ENCODE measurements around the gene LCE1F. TPM values are rescaled to one million over a fixed set of nuclear protein-coding genes. Genes with fewer than 3 reads are reported as not detected.

LCE1F gene
- total RNA-seq, 2 experiments from 2014 or later: not detected

DNA sequence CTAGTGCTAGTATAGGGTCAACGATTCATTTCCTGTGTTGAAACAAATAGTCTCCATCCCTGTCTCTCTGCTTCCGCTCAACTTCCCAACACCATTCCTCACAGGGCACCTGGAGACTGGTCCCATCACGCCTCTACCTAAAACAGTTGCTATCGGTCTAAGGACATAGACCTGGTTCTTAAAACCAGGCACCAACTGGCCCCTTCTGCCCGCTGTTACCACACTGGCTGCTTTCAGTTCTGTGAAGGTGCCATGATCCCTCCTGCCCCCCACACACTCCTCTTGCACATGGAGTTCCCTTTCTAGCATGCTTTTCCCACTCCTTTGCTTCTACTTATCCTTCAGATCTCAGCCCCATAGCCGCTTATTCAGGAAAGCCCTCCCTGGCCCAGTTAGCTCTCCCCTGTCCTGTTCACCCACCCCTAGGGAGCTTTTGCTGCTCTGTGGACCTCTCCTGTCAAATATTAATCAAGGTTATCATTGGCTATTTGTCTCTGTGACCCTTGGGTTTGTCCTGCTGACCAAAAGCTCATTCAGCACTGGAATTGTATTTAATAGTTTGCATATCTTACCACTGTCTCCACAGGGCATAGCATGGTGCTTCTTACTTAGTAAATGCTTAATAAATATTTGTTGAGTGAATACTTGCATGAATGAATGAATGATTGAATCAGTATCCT lies 29.0 kb upstream of the LCE1F start:
- H3K4me3 Mint-ChIP-seq: no peak overlapping the region
- peaks cover 0 to 4% of the 10 kb centered on the region in 2 experiments for H3K9me3 ChIP-seq (ENCODE audit: control insufficient read depth in 1 of 2, insufficient read depth in 1 of 2, low read length in 2 of 2)
- no peaks in the 10 kb centered on the region for H3K36me3 Mint-ChIP-seq (ENCODE audit: low read depth)
- peaks cover 11 to 12% of the 10 kb centered on the region in 2 experiments for H3K27me3 ChIP-seq (ENCODE audit: control insufficient read depth in 1 of 2, insufficient read depth in 2 of 2, low read length in 2 of 2)
- POLR2A ChIA-PET: no interaction called here
- no peak overlapping the region for H3K27ac ChIP-seq (ENCODE audit: low read depth in 1 of 2, low read length in 2 of 2)
- H3K27ac Mint-ChIP-seq: no peak overlapping the region
- ATAC-seq (ENCODE audit: poor library complexity) (no peak), DNase-seq (no peak)
- CTCF ChIA-PET: no interaction called here
- intact Hi-C loops (cut with DNase I, micrococcal nuclease): no loop called here
- H3K27me3 Mint-ChIP-seq: peaks cover 57% of the 10 kb centered on the region
- H3K4me3 ChIP-seq (ENCODE audit: low read length): no peak overlapping the region
- H3K9me3 Mint-ChIP-seq: no peaks in the 10 kb centered on the region
- H3K4me1 Mint-ChIP-seq (ENCODE audit: low read depth): no peaks in the 10 kb centered on the region
- TF ChIP-seq, protein P1, sequence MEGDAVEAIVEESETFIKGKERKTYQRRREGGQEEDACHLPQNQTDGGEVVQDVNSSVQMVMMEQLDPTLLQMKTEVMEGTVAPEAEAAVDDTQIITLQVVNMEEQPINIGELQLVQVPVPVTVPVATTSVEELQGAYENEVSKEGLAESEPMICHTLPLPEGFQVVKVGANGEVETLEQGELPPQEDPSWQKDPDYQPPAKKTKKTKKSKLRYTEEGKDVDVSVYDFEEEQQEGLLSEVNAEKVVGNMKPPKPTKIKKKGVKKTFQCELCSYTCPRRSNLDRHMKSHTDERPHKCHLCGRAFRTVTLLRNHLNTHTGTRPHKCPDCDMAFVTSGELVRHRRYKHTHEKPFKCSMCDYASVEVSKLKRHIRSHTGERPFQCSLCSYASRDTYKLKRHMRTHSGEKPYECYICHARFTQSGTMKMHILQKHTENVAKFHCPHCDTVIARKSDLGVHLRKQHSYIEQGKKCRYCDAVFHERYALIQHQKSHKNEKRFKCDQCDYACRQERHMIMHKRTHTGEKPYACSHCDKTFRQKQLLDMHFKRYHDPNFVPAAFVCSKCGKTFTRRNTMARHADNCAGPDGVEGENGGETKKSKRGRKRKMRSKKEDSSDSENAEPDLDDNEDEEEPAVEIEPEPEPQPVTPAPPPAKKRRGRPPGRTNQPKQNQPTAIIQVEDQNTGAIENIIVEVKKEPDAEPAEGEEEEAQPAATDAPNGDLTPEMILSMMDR (IDR thresholded peaks at IDR 0.05): no peak
- H3K36me3 ChIP-seq (ENCODE audit: insufficient read depth, low read length): no peaks in the 10 kb centered on the region
- H3K4me1 ChIP-seq (ENCODE audit: insufficient read depth, low read length): no peaks in the 10 kb centered on the region

DNA sequence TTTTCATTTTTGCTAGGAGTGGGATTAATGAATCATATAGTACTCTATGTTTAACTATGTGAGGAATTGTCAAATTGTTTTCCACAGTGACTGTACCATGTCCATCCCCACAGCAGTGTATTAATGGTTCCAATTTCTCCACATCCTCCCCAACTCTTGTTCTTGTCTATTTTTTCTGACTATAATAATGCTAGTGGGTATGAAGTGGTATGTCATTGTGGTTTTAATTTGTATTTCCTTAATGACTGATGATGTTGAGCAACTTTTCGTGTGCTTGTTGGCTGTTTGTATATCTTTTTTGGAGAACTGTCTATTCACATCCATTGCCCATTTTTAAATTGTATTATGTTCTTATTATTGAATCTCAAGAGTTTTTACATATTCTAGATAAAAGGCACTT lies 27.1 kb upstream of the LCE1F start:
- Histone ChIP-seq H3K27me3 (ENCODE audit: control insufficient read depth in 1 of 2, insufficient read depth in 2 of 2, low read length in 2 of 2) (peaks cover 11 to 14% of the 10 kb centered on the region in 2 experiments), H3K4me1 (ENCODE audit: insufficient read depth, low read length) (no peaks in the 10 kb centered on the region), H3K9me3 (ENCODE audit: control insufficient read depth in 1 of 2, insufficient read depth in 1 of 2, low read length in 2 of 2) (peaks cover 0 to 4% of the 10 kb centered on the region in 2 experiments), H3K27ac (ENCODE audit: low read depth in 1 of 2, low read length in 2 of 2) (no peak overlapping the region), H3K4me3 (ENCODE audit: low read length) (no peak overlapping the region), H3K36me3 (ENCODE audit: insufficient read depth, low read length) (no peaks in the 10 kb centered on the region)
- TF ChIP-seq, protein P1 (IDR thresholded peaks at IDR 0.05): no peak
- POLR2A ChIA-PET: no interaction called here
- ATAC-seq (ENCODE audit: poor library complexity): no peak
- Mint-ChIP-seq H3K9me3 (no peaks in the 10 kb centered on the region), H3K27ac (no peak overlapping the region), H3K4me1 (ENCODE audit: low read depth) (no peaks in the 10 kb centered on the region), H3K36me3 (ENCODE audit: low read depth) (no peaks in the 10 kb centered on the region), H3K27me3 (peaks cover 56% of the 10 kb centered on the region), H3K4me3 (no peak overlapping the region)
- CTCF ChIA-PET: no interaction called here
- intact Hi-C loops (cut with DNase I, micrococcal nuclease): no loop called here
- DNase-seq: no peak

DNA sequence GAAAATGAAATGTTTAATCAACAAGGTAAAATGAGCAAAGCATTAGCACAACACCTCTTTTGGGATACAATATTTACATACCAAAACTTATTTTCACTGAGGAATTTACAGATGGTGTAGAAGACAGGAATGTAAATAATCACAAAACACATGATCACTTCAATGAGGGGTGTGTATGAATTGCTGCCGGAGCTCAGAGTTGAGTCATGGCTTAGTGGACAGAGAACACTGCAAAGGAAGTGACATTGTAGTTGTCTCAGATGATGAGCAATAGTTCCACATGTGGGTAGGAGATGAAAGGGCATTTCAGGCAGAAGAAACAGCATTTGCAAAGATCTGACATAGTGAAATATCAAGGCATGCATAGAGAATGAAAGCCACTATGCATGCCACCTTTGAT lies 22.7 kb upstream of the LCE1F start:
- TF ChIP-seq, protein P1 (IDR thresholded peaks at IDR 0.05): no peak
- peaks cover 53% of the 10 kb centered on the region for H3K27me3 Mint-ChIP-seq

More for the DNA sequence above, 22.7 kb upstream of the LCE1F start:
- no peak overlapping the region for H3K4me3 ChIP-seq (ENCODE audit: low read length)
- ATAC-seq (ENCODE audit: poor library complexity) (no peak), DNase-seq (no peak)
- no peaks in the 10 kb centered on the region for H3K36me3 Mint-ChIP-seq (ENCODE audit: low read depth)
- H3K4me1 ChIP-seq (ENCODE audit: insufficient read depth, low read length): no peaks in the 10 kb centered on the region
- intact Hi-C loops (cut with DNase I, micrococcal nuclease): no loop called here
- H3K4me1 Mint-ChIP-seq (ENCODE audit: low read depth): no peaks in the 10 kb centered on the region
- no peaks in the 10 kb centered on the region for H3K9me3 ChIP-seq (ENCODE audit: control insufficient read depth in 1 of 2, insufficient read depth in 1 of 2, low read length in 2 of 2)
- H3K27ac Mint-ChIP-seq: no peak overlapping the region
- H3K36me3 ChIP-seq (ENCODE audit: insufficient read depth, low read length): no peaks in the 10 kb centered on the region
- no peaks in the 10 kb centered on the region for H3K9me3 Mint-ChIP-seq
- CTCF ChIA-PET: no interaction called here
- no peak overlapping the region for H3K27ac ChIP-seq (ENCODE audit: low read depth in 1 of 2, low read length in 2 of 2)
- POLR2A ChIA-PET: no interaction called here
- no peak overlapping the region for H3K4me3 Mint-ChIP-seq
- peaks cover 7 to 9% of the 10 kb centered on the region in 2 experiments for H3K27me3 ChIP-seq (ENCODE audit: control insufficient read depth in 1 of 2, insufficient read depth in 2 of 2, low read length in 2 of 2)

Data from CD4-positive, alpha-beta T cell (primary cell).